Lower leg skin (tissue), 4 donors: ENCODE data around the gene SP1. TPM values are rescaled to one million over a fixed set of nuclear protein-coding genes. Genes with fewer than 3 reads are reported as not detected.
"Not testable (repeated sequence)": the region's sequence is repeated elsewhere in the genome, so short reads cannot be mapped to it uniquely, and the experiment has no call there.

Experiments used
- DNase-seq, 2 donors: peaks; one replicate each; pipeline ENCODE4 v3.0.0-alpha.2; 2019; ENCODE audit warnings: low spot score in 2 of 2
- H3K4me3 ChIP-seq: fragments of 200-600 bp; sonication (generic); 2 replicates; pipeline ENCODE4 v1.5.1; 2017; ENCODE audit warnings: mild to moderate bottlenecking, low read depth; ENCODE audit not compliant: poor library complexity, severe bottlenecking
- POLR2A ChIP-seq, 2 donors: fragments of 450-650 bp; IDR thresholded peaks; one replicate each; pipeline ENCODE4 v1.6.1; 2016 to 2017; ENCODE audit warnings: antibody characterized with exemption in 2 of 2, mild to moderate bottlenecking in 1 of 2, moderate library complexity in 1 of 2
- WGBS, 2 donors: methylation state at CpG; one replicate each; pipeline ENCODE4 v1.1.5; 2018; 5-methylcytosine and 5-hydroxymethylcytosine counted together
- intact Hi-C: fragments of 100-400 bp; cut with DNase I; formaldehyde crosslinking; loops from one replicate; pipeline ENCODE4 v1.15.0; 2023; ENCODE audit warnings: low total_unique reads
- total RNA-seq, 4 donors: library from RNA; depleted of rRNA; stranded (reverse); fragments of >200 nt; gene quantifications; one replicate each; pipeline ENCODE4 v1.1.0, GENCODE V29; 2016
- TF ChIP-seq, protein P1 (sequence below), 3 donors: fragments of 450-650 bp; IDR thresholded peaks; one replicate each; pipeline ENCODE4 v1.5.1; 2016; ENCODE audit warnings: antibody characterized with exemption in 3 of 3, mild to moderate bottlenecking in 3 of 3, moderate library complexity in 2 of 3

SP1 gene
- total RNA-seq, 4 donors from 2014 or later = 89.6 to 111 (median 100) TPM

DNA sequence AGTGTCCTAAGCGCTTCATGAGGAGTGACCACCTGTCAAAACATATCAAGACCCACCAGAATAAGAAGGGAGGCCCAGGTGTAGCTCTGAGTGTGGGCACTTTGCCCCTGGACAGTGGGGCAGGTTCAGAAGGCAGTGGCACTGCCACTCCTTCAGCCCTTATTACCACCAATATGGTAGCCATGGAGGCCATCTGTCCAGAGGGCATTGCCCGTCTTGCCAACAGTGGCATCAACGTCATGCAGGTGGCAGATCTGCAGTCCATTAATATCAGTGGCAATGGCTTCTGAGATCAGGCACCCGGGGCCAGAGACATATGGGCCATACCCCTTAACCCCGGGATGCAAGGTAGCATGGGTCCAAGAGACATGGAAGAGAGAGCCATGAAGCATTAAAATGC lies 31.0 kb downstream of the SP1 start:
- no peak overlapping the region for H3K4me3 ChIP-seq
- DNase-seq = no peak
- intact Hi-C loops = no loop called here
- 90 to 95% methylated on average over 5 of the region's 5 CpGs for WGBS, 2 donors
- no peak for TF ChIP-seq POLR2A (IDR thresholded peaks at IDR 0.05)
- TF ChIP-seq, protein P1, sequence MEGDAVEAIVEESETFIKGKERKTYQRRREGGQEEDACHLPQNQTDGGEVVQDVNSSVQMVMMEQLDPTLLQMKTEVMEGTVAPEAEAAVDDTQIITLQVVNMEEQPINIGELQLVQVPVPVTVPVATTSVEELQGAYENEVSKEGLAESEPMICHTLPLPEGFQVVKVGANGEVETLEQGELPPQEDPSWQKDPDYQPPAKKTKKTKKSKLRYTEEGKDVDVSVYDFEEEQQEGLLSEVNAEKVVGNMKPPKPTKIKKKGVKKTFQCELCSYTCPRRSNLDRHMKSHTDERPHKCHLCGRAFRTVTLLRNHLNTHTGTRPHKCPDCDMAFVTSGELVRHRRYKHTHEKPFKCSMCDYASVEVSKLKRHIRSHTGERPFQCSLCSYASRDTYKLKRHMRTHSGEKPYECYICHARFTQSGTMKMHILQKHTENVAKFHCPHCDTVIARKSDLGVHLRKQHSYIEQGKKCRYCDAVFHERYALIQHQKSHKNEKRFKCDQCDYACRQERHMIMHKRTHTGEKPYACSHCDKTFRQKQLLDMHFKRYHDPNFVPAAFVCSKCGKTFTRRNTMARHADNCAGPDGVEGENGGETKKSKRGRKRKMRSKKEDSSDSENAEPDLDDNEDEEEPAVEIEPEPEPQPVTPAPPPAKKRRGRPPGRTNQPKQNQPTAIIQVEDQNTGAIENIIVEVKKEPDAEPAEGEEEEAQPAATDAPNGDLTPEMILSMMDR (IDR thresholded peaks at IDR 0.05) = no peak

DNA sequence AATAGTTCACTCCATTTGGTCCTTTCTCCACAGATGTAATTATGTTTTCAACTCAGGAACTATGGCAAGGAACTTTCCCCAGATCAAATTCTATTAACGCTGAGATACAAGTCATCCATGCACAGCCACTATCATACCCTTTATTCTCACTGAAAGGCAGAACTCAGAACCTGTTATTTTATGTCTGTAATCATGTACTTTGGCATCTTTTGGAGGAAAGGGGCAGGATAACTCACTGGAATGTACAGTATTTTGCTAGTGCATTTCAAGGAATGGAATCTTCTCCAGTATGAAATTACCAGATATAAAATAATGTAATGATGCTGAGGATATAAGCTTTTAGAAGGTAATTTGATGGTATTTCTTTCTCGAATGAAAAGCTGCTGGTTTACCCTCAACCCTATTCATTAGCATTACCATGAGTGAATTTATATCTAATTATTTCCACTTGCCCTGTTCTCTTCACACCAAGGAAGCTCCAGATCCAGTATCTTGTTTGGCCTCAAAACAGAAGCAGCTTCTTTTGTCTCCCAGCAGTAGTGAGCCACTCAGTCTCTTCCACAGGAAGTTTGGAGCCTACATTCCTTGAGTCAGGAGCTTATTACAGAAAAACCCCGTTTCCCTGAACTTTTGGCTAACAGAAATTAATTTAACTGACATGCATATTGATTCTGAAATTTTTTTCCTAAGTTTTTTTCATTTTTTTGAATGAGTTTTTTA lies 33.7 kb downstream of the SP1 start:
- no peak overlapping the region for H3K4me3 ChIP-seq
- no peak for DNase-seq
- TF ChIP-seq POLR2A (IDR thresholded peaks at IDR 0.05) = no peak
- TF ChIP-seq, protein P1 (IDR thresholded peaks at IDR 0.05) = no peak
- 69 to 73% methylated on average over 3 of the region's 3 CpGs for WGBS, 2 donors
- intact Hi-C loops = no loop called here

- DNase-seq = no peak
- no peak for TF ChIP-seq POLR2A (IDR thresholded peaks at IDR 0.05)
- TF ChIP-seq, protein P1 (IDR thresholded peaks at IDR 0.05) = no peak
- no peak overlapping the region for H3K4me3 ChIP-seq
- 20 to 36% methylated on average over 3 of the region's 3 CpGs for WGBS, 2 donors
- intact Hi-C loops = no loop called here
These were observed 34.9 kb downstream of the SP1 start for GRCh38 chr12:53414756-53415417.

DNA sequence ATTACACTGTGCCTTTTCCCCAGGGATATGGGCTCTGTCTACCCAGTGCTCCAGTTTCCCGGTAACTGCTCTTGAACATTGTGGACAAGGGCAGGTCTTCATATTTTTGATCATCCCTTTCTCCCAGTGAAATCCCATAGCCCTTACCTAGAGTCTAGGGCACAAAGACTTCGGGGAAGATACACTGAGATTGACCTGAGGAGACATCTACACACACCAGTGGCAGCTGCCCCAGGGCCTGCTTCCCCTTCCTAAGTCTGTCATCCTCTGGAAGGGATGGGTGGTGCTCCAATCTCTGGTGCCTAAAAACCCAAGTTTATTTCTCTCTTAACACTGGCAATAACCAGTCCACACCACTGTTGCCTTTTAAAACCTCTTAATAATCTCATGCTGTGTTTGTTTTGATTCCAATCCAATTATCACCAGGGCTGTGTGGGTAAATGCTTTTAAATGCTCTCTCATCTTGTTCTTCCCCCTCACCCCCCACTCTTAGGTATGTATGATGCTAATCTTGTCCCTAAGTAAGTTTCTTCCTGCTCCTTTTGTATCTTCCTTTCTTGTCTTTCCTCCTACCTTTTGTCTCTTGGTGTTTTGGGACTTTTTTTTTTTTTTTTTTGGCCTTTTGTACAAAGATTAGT lies 35.9 kb downstream of the SP1 start:
- WGBS, 2 donors = 68 to 78% methylated on average over 2 of the region's 2 CpGs
- H3K4me3 ChIP-seq, DNase-seq, intact Hi-C loops: not testable (repeated sequence)

DNA sequence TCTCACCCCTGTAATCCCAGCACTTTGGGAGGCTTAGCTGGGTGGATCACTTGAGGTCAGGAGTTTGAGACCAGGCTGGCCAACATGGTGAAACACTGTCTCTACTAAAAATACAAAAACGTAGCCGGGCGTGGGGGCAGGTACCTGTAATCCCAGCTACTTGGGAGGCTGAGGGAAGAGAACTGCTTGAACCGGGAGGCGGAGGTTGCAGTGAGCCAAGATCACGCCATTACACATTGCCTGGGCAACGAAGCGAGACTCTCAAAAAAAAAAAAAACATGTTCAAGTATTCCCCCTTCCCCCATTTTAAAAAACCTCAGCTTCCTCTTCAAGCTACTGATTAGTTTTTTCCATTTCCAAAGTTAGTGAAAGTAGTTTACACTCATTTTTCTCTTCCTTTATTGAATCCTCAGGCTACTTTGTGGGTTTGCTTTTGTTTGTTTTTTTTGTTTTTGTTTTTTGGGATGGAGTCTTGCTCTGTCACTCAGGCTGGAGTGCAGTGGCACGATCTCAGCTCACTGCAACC lies 37.4 kb downstream of the SP1 start:
- H3K4me3 ChIP-seq, DNase-seq, intact Hi-C loops: not testable (repeated sequence)
- WGBS, 2 donors = 71 to 75% methylated on average over 9 of the region's 9 CpGs

DNA sequence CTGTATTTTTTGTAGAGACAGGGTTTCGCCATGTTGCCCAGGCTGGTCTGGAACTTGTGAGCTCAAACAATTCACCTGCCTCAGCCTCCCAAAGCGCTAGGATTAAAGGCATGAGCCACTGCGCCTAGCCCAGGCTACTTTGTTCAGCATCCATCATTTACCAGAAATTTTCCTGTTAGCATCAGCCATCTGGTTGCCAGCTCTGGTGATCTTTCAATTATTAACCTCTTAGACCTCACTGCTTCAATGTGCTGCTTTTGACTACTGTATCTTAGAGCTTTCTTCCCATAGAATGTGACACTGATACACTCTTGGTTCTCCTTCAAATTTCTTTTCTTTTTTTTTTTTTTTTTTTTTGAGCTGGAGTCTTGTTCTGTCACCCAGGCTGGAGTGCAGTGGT lies 38.2 kb downstream of the SP1 start:
- DNase-seq = no peak
- TF ChIP-seq, protein P1 (IDR thresholded peaks at IDR 0.05) = no peak
- TF ChIP-seq POLR2A (IDR thresholded peaks at IDR 0.05) = no peak
- WGBS, 2 donors = 63 to 94% methylated on average over 3 of the region's 3 CpGs
- no peak overlapping the region for H3K4me3 ChIP-seq
- intact Hi-C loops = no loop called here
